ENCODE results near the gene MACROD2. TPM values are rescaled to one million over a fixed set of nuclear protein-coding genes. Genes with fewer than 3 reads are reported as not detected.
"Not testable (repeated sequence)": the region's sequence is repeated elsewhere in the genome, so short reads cannot be mapped to it uniquely, and the experiment has no call there.

MACROD2 gene
- total RNA-seq, 1 experiment from 2014 or later: not detected

DNA sequence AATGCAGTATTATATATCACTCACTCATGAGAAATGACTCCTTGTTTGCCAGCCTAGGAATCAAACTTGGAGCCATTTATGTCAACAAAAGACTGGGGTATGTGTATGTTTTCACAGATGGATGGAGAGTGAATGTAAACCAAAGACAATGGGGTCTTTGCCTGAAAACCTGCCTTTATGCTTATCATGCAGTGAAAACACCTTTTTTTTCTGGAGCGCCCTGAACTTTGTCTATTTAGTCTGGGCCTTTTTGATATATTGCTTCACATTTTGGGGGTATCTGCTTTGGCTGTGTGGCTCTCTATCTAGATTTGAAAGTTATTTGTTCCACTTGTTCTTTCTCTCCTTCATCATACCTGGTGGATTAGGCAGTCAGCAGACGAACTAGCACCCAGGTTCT lies 1190.6 kb downstream of the MACROD2 start:
- DNase-seq (ENCODE audit: low read depth in 1 of 2, low spot score in 2 of 2): no peak
- Histone ChIP-seq H3K4me1 (replicated peaks) (no peaks in the 10 kb centered on the region), H3K9me3 (replicated peaks) (no peaks in the 10 kb centered on the region), H3K4me3 (no peak overlapping the region), H3K27ac (no peak overlapping the region), H3K36me3 (no peaks in the 10 kb centered on the region), H3K27me3 (replicated peaks) (no peaks in the 10 kb centered on the region)

DNA sequence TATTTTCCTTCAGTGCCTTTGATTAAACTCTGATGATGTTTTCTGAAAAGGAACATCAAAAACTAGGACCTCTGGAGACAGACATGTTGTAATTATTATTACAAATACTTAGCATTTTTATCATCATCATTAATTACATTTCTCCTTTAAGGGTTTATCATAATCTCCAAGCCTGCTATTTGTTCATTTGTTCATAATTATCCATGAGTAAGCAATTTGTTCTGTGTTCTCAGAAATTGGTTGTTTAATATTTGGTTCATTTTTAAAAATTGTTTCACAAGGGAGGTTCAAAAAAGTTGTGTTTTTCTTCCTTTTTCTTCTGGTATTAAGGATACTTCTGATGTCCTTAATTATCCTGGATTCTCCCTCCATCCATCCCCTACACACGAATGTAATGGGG lies 1192.3 kb downstream of the MACROD2 start:
- Histone ChIP-seq H3K9me3 (replicated peaks) (no peaks in the 10 kb centered on the region), H3K27ac (no peak overlapping the region), H3K4me1 (replicated peaks) (no peaks in the 10 kb centered on the region), H3K27me3 (replicated peaks) (no peaks in the 10 kb centered on the region), H3K4me3 (no peak overlapping the region), H3K36me3 (no peaks in the 10 kb centered on the region)
- no peak for DNase-seq (ENCODE audit: low read depth in 1 of 2, low spot score in 2 of 2)

DNA sequence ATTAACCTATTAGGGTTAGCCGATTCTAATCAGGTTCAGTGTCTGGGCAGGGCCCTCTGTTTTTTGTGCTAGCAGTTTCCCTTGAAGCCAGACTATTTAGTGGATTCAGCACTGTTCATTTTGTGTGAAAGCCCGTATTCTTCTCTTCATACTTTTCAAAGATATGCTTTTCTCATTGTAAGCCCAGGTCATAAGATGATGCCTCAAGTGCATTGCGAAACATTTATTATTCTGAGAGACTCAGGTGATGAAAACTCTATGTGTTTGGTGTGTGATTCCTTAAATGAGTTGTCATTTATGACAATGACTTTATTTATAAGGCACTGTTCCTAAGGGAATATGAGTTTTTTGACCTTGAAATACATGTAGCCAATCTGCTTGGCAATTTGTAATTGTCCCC lies 1193.1 kb downstream of the MACROD2 start:
- no peak overlapping the region for H3K27ac ChIP-seq
- no peak overlapping the region for H3K4me3 ChIP-seq
- no peaks in the 10 kb centered on the region for H3K36me3 ChIP-seq
- no peaks in the 10 kb centered on the region for H3K4me1 ChIP-seq (replicated peaks)
- no peaks in the 10 kb centered on the region for H3K27me3 ChIP-seq (replicated peaks)
- no peak for DNase-seq (ENCODE audit: low read depth in 1 of 2, low spot score in 2 of 2)
- H3K9me3 ChIP-seq (replicated peaks): no peaks in the 10 kb centered on the region

DNA sequence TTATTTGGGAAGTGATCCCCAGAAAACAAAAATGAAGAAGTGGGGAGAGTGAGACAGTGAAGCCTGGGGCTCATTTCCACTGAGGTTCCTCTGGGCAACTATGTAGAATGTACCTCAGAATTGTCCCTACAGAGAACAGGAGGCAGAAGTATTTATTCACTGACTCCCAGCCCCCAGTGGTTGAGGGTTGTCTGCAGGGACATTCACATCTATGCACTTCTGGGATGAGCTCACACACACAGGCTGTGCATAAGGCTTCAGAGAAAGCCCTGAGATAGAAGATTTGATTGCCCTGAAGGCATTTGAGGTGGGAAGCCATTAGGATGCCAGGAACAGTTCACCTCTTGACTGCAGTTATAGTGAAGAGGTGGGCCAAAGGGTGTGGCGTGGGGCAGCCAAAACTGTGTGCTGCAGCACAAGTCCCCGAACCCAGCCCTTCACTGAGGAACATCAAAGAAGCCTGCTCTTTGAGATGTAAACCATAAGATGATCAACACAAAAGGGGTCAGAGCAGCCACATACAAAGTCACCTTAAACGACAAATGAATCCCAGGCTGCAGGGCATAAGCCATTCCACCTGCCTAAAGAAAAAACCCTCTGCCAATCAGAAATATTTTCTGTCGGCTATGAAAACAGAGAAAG lies 1195.9 kb downstream of the MACROD2 start:
- Histone ChIP-seq H3K27me3 (replicated peaks) (no peaks in the 10 kb centered on the region), H3K27ac (no peak overlapping the region), H3K36me3 (no peaks in the 10 kb centered on the region), H3K4me1 (replicated peaks) (no peaks in the 10 kb centered on the region), H3K4me3 (no peak overlapping the region), H3K9me3 (replicated peaks) (no peaks in the 10 kb centered on the region; the same call in none of the 2 replicates)
- no peak for DNase-seq (ENCODE audit: low read depth in 1 of 2, low spot score in 2 of 2)

DNA sequence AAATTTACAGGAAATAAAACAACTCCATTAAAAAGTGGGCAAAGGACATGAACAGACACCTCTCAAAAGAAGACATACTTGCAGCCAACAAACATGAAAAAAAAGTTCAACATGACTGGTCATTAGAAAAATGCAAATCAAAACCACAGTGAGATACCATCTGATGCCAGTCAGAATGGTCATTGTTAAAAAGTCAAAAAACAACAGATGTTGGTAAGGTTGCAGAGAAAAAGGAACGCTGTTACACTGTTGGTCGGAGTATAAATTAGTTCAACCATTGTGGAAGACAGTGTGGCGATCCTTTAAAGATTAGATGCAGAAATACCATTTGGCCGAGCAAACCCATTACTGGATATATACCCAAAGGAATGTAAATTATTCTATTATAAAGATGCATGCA lies 1200.1 kb downstream of the MACROD2 start:
- Histone ChIP-seq H3K27ac (no peak overlapping the region), H3K4me3 (no peak overlapping the region), H3K9me3 (replicated peaks) (peaks cover 2% of the 10 kb centered on the region), H3K36me3 (no peaks in the 10 kb centered on the region), H3K4me1 (replicated peaks) (no peaks in the 10 kb centered on the region), H3K27me3 (replicated peaks) (no peaks in the 10 kb centered on the region)
- no peak for DNase-seq (ENCODE audit: low read depth in 1 of 2, low spot score in 2 of 2)

DNA sequence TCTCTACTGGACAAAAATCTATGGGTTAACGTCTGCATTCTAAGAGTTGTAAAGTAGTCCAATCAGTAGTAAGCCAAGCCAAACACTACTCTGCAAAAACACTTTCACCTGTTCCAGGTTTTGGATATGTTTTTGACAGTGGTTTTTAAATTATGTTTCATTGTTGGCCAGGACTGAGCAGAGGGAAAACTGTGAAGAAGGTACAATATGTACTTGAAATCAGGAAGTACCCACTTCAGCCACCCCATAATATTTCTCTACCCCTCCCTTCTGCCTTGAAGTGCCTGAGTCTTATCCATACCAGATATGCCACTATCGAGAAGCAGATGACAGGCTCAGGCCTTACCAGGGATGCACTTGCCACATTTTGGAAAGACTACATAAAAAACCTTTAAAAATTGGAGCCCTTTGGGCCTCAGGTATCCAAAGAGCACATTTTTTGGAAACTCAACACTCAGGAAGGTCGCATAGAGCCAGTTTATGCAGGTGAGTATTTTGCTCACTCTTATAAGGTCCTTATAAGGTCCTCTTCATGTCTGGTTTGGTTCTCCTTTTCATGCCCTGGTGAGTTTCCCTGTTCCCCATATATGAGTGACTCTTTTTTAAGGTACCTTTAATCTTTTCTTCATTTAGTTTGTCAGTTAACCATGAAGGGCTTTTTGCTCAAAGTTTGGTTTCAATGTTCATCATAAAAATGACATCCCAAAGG lies 1201.4 kb downstream of the MACROD2 start:
- Histone ChIP-seq H3K27me3 (replicated peaks) (no peaks in the 10 kb centered on the region), H3K9me3 (replicated peaks) (peaks cover 2% of the 10 kb centered on the region), H3K27ac (no peak overlapping the region), H3K4me1 (replicated peaks) (no peaks in the 10 kb centered on the region), H3K36me3 (no peaks in the 10 kb centered on the region), H3K4me3 (no peak overlapping the region)
- no peak for DNase-seq (ENCODE audit: low read depth in 1 of 2, low spot score in 2 of 2)

DNA sequence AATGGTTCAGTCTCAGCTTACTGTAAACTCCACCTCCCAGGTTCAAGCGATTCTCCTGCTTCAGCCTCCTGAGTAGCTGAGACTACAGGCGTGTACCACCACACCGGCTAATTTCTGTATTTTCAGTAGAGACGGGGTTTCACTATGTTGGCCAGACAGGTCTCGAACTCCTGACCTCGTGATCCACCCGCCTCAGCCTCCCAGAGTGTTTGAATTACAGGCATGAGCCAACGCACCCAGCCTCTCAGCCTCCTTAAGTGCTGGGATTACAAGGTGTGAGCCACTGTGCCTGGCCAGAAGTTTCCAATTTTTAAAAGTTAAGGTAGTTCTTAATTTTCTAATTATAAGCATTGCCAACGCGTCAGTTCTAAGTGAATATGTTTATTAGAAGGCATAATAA lies 1202.7 kb downstream of the MACROD2 start:
- H3K36me3 ChIP-seq; H3K27me3 ChIP-seq (replicated peaks); H3K9me3 ChIP-seq (replicated peaks); H3K4me1 ChIP-seq (replicated peaks); H3K27ac ChIP-seq; DNase-seq (ENCODE audit: low read depth in 1 of 2, low spot score in 2 of 2); H3K4me3 ChIP-seq: not testable (repeated sequence)

DNA sequence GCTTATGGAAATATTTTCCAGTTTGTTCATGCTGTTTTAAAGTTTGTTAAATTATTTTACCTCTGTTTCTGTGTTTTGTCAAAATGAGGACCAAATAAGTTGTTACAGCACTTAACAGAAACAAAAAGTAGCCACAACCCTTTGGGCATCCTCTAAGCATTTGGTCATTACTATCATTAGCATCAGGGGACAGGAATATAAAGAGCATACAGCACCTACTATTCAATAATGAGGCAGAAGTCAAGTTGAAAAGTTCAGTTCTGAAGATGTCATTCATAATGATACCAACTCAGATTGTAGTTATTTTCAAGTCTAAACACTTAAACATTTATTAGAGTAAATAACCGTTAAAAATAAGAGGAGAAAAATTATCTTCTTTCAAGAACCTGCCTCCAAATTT lies 1204.4 kb downstream of the MACROD2 start:
- no peaks in the 10 kb centered on the region for H3K4me1 ChIP-seq (replicated peaks)

DNA sequence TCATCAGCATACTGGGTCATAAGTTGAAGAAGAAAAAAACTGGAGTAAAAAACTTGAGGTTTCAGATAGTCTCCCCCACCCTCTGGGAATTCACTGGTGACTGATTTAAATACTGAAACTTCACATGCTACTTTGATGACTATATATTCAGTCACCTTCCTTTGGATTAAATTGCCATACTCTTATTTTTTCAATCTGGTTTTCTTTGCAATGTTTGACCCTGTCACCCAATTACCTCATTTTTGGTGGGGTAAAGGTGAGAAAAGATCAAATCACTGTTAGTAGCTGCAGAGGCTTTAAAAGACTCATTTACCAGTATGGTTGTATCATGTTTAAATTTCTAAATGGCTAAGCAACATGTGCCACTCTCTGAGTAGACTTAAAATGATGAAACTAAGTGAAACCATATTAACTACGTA lies 1204.8 kb downstream of the MACROD2 start:
- Histone ChIP-seq H3K4me1 (replicated peaks) (no peaks in the 10 kb centered on the region), H3K36me3 (no peaks in the 10 kb centered on the region), H3K27me3 (replicated peaks) (no peaks in the 10 kb centered on the region), H3K9me3 (replicated peaks) (peaks cover 2% of the 10 kb centered on the region; the same call in 1 of the 2 replicates), H3K4me3 (no peak overlapping the region), H3K27ac (no peak overlapping the region)
- no peak for DNase-seq (ENCODE audit: low read depth in 1 of 2, low spot score in 2 of 2)

More for the DNA sequence above, 1204.4 kb downstream of the MACROD2 start:
- no peak overlapping the region for H3K27ac ChIP-seq
- no peak overlapping the region for H3K4me3 ChIP-seq
- H3K27me3 ChIP-seq (replicated peaks): no peaks in the 10 kb centered on the region
- peaks cover 2% of the 10 kb centered on the region for H3K9me3 ChIP-seq (replicated peaks)
- DNase-seq (ENCODE audit: low read depth in 1 of 2, low spot score in 2 of 2): no peak
- H3K36me3 ChIP-seq: no peaks in the 10 kb centered on the region

DNA sequence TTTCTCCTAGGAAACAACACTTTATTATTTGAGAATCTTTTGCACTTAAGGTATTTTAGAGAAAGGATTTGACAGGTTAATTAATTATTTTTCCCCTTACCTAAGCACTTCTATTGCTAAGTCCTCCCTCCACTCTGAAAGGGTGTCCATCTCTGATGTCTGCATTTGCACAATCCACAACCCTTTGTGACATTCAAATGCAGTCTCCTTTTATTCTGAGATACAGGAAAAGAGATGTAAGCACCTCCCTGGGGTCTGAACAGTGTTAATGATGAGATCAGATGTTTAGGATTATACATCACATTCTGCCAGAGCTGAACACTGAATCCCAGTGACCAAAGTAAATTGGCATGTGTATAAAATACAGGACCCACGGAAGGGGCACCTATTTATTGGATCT lies 1206.3 kb downstream of the MACROD2 start:
- Histone ChIP-seq H3K36me3 (no peaks in the 10 kb centered on the region), H3K4me1 (replicated peaks) (no peaks in the 10 kb centered on the region), H3K27ac (no peak overlapping the region), H3K9me3 (replicated peaks) (no peaks in the 10 kb centered on the region; the same call in 1 of the 2 replicates), H3K27me3 (replicated peaks) (no peaks in the 10 kb centered on the region), H3K4me3 (no peak overlapping the region)
- DNase-seq (ENCODE audit: low read depth in 1 of 2, low spot score in 2 of 2): no peak

DNA sequence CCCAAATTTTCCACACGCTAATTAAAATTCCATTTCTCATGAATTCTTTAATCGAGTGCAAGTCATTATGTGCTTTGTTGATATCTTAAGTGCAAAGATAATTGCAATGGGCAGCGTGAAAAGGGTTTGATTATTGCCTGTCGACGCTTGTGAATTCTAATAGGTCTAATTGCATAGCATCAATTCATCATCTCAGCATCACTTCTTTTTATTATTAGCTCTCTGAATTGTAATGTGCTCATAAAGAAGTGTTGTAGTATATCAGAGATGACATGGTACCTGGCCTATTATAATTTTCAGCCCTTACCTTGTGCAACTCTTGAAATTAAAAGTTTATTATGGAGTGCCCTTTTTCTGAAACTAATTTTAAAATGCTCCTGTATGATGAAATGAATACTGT lies 1208.9 kb downstream of the MACROD2 start:
- Histone ChIP-seq H3K36me3 (no peaks in the 10 kb centered on the region), H3K9me3 (replicated peaks) (0 out of 2 replicates have a peak, but pooled peaks cover under 1% of the 10 kb centered on the region), H3K27me3 (replicated peaks) (no peaks in the 10 kb centered on the region), H3K4me3 (no peak overlapping the region), H3K27ac (no peak overlapping the region), H3K4me1 (replicated peaks) (no peaks in the 10 kb centered on the region)
- no peak for DNase-seq (ENCODE audit: low read depth in 1 of 2, low spot score in 2 of 2)

DNA sequence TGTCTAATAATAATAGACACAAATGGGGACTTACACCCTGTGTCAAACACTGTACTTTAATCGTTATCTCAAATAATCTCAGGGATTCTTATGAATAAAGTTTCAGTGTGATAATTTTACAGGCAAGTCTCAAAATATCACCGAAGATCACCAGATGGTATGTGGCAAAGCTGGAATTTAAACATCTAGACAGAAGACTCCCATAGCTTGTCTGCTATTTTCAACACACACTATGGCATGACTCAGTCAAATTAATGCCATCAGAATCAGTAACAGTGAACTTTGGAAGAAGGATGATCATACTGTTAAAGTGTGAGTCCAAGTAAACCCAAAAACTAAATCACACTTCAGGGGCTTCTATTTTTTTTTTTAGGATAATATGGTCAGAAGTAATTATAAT lies 1209.7 kb downstream of the MACROD2 start:
- no peaks in the 10 kb centered on the region for H3K36me3 ChIP-seq
- H3K27ac ChIP-seq: no peak overlapping the region
- DNase-seq (ENCODE audit: low read depth in 1 of 2, low spot score in 2 of 2): no peak
- H3K9me3 ChIP-seq (replicated peaks): 0 out of 2 replicates have a peak, but pooled peaks cover 3% of the 10 kb centered on the region
- H3K4me1 ChIP-seq (replicated peaks): no peaks in the 10 kb centered on the region
- H3K27me3 ChIP-seq (replicated peaks): no peaks in the 10 kb centered on the region
- no peak overlapping the region for H3K4me3 ChIP-seq

DNA sequence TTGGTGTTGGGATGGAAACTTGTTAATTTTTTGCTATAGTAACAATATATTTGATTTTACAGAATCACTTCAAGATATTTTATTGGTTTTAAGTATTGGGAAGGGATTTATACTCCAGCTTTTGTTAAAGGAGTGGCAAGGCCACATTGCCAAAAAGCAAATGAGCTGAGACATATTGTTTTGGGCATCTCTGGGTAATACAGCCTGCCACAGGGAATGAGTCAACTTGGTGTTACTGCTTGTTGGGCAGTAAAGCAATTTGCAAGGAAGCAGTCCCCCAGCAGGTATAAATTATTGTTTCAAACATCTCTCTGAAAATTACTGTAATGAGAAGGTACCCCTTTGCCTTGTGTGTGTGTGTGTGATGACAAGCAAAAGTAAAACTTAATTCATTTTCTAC lies 1210.4 kb downstream of the MACROD2 start:
- H3K4me1 ChIP-seq (replicated peaks): no peaks in the 10 kb centered on the region
- no peak for DNase-seq (ENCODE audit: low read depth in 1 of 2, low spot score in 2 of 2)
- H3K9me3 ChIP-seq (replicated peaks): 0 out of 2 replicates have a peak, but pooled peaks cover 3% of the 10 kb centered on the region
- H3K27ac ChIP-seq: no peak overlapping the region
- H3K4me3 ChIP-seq: no peak overlapping the region
- H3K27me3 ChIP-seq (replicated peaks): no peaks in the 10 kb centered on the region
- no peaks in the 10 kb centered on the region for H3K36me3 ChIP-seq

DNA sequence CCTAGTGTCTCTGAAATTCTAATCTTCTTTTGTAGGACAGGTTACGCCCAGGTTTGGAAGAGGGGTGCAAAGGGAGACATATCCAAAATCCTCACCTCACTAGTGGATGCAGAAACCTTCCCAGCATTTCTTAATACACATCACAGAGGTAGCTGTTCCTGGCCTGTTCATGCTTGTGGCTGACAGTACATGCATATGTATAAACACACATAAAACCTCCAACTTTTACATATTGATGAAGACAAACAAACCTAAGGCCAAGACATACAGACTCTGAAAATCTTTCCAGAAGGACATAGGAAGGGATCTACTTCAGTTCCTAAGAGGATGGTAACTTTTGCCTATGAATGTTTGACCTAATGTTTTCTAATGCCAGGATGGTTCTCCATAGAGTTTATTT lies 1214.2 kb downstream of the MACROD2 start:
- H3K4me3 ChIP-seq: no peak overlapping the region
- peaks cover 11% of the 10 kb centered on the region for H3K9me3 ChIP-seq (replicated peaks)
- H3K27me3 ChIP-seq (replicated peaks): no peaks in the 10 kb centered on the region
- no peak for DNase-seq (ENCODE audit: low read depth in 1 of 2, low spot score in 2 of 2)
- no peaks in the 10 kb centered on the region for H3K4me1 ChIP-seq (replicated peaks)
- H3K27ac ChIP-seq: no peak overlapping the region
- H3K36me3 ChIP-seq: no peaks in the 10 kb centered on the region
